ENCODE results near the gene PLEKHG3.

Gene PLEKHG3

DNA sequence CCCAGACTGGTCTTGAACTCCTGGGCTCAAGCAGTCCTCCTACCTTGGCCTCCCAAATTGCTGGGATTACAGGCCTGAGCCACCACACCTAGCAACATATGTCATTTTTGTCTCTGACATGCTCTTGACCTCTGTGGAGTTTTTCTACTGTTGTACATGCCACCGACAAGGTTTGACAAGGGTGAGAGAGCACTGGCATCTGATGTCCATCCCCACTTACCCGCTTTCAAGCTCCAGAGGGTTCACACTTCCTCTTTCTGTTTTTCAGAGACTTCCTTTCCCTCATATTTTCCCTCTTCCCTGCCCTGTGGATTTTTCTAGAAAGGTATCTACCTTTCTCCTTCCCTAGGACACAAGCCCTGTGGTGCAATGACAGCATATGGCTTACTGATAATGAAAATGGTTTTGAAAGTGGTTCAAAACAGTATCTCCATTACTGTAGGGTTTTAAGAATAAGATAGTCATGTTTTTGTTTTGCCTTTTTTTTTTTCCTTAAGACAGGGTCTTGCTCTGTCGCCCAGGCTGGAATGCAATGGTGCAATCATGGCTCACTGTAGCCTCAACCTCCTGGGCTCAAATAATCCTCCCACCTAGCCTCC lies 27.7 kb upstream of the PLEKHG3 start:
- TF ChIP-seq, protein P1, sequence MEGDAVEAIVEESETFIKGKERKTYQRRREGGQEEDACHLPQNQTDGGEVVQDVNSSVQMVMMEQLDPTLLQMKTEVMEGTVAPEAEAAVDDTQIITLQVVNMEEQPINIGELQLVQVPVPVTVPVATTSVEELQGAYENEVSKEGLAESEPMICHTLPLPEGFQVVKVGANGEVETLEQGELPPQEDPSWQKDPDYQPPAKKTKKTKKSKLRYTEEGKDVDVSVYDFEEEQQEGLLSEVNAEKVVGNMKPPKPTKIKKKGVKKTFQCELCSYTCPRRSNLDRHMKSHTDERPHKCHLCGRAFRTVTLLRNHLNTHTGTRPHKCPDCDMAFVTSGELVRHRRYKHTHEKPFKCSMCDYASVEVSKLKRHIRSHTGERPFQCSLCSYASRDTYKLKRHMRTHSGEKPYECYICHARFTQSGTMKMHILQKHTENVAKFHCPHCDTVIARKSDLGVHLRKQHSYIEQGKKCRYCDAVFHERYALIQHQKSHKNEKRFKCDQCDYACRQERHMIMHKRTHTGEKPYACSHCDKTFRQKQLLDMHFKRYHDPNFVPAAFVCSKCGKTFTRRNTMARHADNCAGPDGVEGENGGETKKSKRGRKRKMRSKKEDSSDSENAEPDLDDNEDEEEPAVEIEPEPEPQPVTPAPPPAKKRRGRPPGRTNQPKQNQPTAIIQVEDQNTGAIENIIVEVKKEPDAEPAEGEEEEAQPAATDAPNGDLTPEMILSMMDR (IDR thresholded peaks at IDR 0.05; ENCODE audit: insufficient read depth, low read length, poor library complexity, severe bottlenecking), result no peak
- no peaks in the 10 kb centered on the region for H3K36me3 ChIP-seq (ENCODE audit: control insufficient read depth, insufficient read depth, low read length)
- H3K4me3 ChIP-seq (replicated peaks; ENCODE audit: low read depth, low read length), result no peak overlapping the region
- no peaks in the 10 kb centered on the region for H3K27me3 ChIP-seq (replicated peaks; ENCODE audit: control insufficient read depth, insufficient read depth, low read length)
- no peak for DNase-seq (ENCODE audit: extremely low read depth, insufficient read length)

DNA sequence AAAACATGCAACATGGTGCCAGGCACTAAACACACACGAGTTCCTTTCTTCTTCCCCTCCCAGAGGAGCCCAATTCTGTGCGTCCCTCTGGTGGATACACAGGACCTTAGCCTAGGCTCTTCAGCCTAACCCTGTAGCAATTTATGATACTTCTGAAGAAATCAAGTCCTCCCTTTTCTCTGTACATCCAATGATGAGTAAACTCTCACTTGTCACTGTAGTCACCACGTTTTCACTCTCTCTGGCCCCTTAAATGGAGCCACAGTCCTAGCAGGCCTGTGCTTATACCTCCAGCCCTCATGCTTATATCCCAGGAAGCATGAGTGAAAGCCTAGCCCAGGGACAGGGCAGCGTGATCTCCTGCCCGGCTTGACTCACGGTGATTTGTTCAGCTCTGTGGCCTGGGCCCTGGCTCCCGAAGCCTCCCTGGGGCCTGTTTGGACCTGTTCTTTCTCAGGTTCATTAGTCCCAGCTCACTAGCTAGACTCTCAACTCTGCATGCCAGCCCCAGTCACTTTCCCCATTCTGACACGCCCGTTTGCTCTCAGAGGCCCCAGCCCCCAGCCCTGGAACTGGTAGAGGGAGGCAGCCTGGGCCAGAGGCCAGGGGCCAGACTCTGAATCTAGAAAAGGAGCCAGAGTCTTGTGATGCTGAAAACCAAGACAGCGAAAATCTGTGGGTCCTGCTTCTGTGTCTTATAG lies 24.1 kb upstream of the PLEKHG3 start:
- no peaks in the 10 kb centered on the region for H3K36me3 ChIP-seq (ENCODE audit: control insufficient read depth, insufficient read depth, low read length)
- DNase-seq (ENCODE audit: extremely low read depth, insufficient read length), result no peak
- TF ChIP-seq, protein P1 (IDR thresholded peaks at IDR 0.05; ENCODE audit: insufficient read depth, low read length, poor library complexity, severe bottlenecking), result no peak
- no peak overlapping the region for H3K4me3 ChIP-seq (replicated peaks; ENCODE audit: low read depth, low read length)
- H3K27me3 ChIP-seq (replicated peaks; ENCODE audit: control insufficient read depth, insufficient read depth, low read length), result no peaks in the 10 kb centered on the region

DNA sequence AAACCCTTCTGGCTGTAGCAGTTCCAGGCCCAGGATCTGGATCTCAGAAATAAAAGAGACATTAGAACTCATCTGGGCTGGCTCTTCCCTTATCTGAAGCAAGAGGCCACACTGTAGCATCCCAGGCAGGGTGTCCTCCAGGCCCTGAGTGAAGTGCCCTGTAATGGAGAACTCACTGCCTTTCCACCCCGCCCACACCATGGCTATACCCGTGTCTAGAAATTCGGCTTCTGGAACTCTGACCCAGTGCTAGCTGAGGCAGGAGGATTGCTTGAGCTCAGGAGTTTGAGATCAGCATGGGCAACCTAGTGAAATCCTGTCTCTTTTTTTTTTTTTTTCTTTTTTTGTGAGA lies 23.5 kb upstream of the PLEKHG3 start:
- Histone ChIP-seq H3K4me3 (replicated peaks; ENCODE audit: low read depth, low read length) (no peak overlapping the region), H3K27me3 (replicated peaks; ENCODE audit: control insufficient read depth, insufficient read depth, low read length) (no peaks in the 10 kb centered on the region), H3K36me3 (ENCODE audit: control insufficient read depth, insufficient read depth, low read length) (no peaks in the 10 kb centered on the region)
- TF ChIP-seq, protein P1 (IDR thresholded peaks at IDR 0.05; ENCODE audit: insufficient read depth, low read length, poor library complexity, severe bottlenecking), result no peak
- DNase-seq (ENCODE audit: extremely low read depth, insufficient read length), result no peak

DNA sequence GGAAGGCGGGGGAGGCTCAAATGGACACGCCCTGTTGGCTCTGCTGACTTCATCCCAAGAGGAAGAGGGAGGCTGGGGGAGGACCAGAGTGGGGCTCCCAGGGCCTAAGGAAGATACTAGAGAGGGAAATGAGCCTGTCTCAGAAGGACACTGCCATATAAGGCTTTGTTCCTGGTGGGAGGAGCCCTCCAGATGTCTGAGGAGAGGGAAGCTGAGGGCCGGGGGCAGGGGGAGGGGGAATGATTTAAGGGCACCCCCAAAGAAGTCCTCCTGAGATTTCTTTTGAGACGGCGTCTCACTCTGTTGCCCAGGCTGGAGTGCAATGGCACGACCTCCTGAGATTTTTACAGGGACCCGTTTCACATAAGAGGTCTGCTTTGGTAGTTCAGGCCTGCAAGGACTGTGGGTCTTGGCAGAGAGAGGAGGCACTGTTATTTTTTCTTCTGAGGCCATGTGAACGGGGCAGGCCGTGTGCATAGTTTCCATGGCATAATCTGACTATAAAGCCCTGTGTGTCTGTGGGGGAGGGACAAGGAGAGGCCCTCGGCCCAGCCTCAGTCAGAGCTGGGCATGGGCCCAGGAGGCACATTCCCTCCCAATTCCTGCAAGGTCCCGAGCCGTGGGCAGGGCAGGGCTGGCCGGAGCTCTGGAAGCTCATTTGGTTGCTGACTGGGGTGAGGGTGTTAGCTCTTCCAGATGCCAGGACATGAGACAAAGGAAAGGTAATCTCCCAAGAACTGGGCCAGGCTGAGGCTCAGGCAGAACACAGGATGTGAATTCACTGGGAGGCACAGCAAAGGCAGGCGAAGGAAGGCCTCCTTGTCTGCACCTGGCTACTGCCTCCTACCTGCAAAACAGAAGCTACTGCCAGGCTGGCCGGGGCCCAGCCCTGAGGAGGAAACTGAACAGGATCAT lies 22.2 kb upstream of the PLEKHG3 start:
- TF ChIP-seq, protein P1 (IDR thresholded peaks at IDR 0.05; ENCODE audit: insufficient read depth, low read length, poor library complexity, severe bottlenecking), result no peak
- DNase-seq (ENCODE audit: extremely low read depth, insufficient read length), result no peak

DNA sequence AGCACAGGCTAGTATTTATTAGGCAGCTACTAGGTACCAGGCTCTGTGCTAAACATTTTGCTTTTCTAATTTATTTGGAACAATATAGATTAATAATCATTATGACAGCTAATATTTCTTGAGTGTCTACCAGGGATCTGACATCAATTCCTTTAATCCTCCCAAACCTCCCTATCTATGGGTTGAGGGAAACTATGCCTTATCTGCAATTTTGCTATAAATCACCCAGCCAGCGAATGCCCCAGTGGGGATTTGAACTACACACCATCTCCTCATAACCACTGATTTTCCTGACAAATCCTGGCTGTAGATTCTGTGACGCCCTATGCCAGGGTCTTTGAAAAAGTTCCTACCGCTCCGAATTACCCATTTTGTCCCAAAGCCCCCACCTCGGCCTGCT lies 21.4 kb upstream of the PLEKHG3 start:
- no peaks in the 10 kb centered on the region for H3K27me3 ChIP-seq (replicated peaks; ENCODE audit: control insufficient read depth, insufficient read depth, low read length)
- no peak for DNase-seq (ENCODE audit: extremely low read depth, insufficient read length)
- H3K36me3 ChIP-seq (ENCODE audit: control insufficient read depth, insufficient read depth, low read length), result no peaks in the 10 kb centered on the region
- TF ChIP-seq, protein P1 (IDR thresholded peaks at IDR 0.05; ENCODE audit: insufficient read depth, low read length, poor library complexity, severe bottlenecking), result no peak
- H3K4me3 ChIP-seq (replicated peaks; ENCODE audit: low read depth, low read length), result no peak overlapping the region

More for the DNA sequence above, 22.2 kb upstream of the PLEKHG3 start:
- no peaks in the 10 kb centered on the region for H3K36me3 ChIP-seq (ENCODE audit: control insufficient read depth, insufficient read depth, low read length)
- H3K4me3 ChIP-seq (replicated peaks; ENCODE audit: low read depth, low read length), result no peak overlapping the region
- H3K27me3 ChIP-seq (replicated peaks; ENCODE audit: control insufficient read depth, insufficient read depth, low read length), result no peaks in the 10 kb centered on the region

Measured in GM06990 (cell line).